Activated CD4-positive, alpha-beta T cell treated with anti-CD3 and anti-CD28 coated beads, Interleukin-10, Interleukin-2, amounts not matched to agents 100 ng/mL and 50 ng/mL, durations not matched to agents 16 hours and 8 hours (primary cell): ENCODE data around the gene RTN4RL1.

ENCODE experiments used
- DNase-seq: peaks from one replicate; pipeline ENCODE4 v3.0.0-alpha.2; 2020

The RTN4RL1 gene

DNA sequence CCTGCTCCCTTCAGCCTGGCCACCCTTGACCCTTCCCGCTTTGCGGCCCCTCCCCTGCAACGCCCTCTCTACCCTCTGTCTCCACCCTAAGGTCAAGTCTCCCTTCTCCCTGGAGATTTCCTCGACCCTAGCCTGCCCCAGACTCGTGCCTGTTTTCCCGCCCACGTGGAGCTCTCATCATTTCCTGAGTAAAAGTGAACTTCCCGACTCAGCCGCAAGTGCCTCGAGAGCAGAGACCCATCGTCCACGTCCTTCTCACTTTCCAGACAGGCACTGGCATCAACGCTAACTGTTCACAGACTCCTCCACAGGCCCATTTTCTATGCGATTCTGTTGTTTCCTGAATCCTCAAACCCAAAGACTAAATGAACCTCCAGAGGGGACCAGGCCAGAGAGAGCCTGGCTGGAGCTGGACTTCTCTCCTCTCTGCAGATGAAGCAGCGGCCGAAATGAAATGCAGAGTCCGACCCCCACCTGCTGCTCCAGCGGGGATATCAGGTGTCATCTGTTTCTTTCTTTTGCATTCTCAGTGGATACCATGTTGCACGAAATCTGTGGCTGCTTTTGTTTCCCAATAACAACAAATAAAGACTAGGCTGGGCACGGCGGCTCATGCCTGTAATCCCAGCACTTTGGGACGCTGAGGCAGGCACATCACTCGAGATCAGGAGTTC is 52.5 kb downstream of the RTN4RL1 start:
- DNase-seq: no peak

DNA sequence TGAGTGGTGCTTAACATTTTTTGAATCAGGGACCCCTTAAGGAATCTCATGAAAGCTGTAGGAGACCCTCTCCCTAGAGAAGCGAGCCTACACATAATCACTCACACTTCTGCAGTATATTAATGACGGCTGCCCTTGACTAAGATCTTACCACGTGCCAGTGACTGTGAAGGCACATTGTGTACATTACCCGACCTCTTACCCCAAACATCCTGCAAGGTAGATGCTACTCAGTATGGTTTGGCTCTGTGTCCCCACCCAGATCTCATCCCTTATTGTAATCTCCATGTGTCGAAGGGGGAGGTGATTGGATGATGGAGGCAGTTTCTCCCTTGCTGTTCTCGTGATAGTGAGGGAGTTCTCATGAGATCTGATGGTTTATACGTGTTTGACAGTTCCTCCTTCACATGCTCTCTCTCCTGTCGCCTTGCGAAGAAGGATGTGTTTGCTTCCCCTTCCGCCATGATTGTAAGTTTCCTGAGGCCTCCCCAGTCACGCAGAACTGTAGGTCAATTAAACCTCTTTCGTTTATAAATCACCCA is 54.2 kb downstream of the RTN4RL1 start:
- DNase-seq: no peak

DNA sequence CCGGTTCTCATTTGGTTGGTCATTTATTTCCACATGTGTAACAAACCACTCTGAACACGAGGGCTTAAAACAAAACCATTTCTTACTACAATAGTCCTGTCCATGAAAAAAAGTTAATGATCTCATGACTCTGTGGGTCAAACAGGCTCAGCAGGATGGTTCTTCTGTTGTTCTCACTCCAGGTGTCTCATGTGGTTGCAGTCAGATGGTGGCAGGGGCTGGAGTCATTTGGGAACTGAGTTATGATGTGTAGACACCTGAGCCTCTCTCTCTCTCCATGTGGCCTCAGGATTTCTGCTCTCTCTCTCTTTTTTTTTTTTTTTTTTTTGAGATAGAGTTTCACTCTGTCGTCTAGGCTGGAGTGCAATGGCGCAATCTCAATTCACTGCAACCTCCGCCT is 55.4 kb downstream of the RTN4RL1 start:
- DNase-seq: no peak

DNA sequence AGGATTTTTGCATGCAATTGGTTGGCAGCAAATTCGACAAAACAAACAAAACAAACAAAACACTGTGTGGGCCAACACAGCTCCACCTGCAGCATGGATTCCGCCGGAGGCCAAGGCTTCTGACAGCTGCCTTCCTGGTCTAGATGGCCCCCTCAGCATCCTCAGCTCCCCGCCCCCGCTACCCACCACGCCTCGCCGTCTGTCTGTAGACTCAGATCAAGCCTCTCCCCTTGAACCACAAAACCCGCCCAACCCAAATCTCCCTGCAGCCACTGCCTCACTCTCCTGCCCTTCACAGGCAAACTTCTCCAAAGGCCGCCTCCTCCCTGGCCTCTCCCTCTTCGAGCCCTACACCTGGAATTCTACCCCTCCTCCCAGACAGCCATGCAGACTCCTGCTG is 57.9 kb downstream of the RTN4RL1 start:
- no peak for DNase-seq

DNA sequence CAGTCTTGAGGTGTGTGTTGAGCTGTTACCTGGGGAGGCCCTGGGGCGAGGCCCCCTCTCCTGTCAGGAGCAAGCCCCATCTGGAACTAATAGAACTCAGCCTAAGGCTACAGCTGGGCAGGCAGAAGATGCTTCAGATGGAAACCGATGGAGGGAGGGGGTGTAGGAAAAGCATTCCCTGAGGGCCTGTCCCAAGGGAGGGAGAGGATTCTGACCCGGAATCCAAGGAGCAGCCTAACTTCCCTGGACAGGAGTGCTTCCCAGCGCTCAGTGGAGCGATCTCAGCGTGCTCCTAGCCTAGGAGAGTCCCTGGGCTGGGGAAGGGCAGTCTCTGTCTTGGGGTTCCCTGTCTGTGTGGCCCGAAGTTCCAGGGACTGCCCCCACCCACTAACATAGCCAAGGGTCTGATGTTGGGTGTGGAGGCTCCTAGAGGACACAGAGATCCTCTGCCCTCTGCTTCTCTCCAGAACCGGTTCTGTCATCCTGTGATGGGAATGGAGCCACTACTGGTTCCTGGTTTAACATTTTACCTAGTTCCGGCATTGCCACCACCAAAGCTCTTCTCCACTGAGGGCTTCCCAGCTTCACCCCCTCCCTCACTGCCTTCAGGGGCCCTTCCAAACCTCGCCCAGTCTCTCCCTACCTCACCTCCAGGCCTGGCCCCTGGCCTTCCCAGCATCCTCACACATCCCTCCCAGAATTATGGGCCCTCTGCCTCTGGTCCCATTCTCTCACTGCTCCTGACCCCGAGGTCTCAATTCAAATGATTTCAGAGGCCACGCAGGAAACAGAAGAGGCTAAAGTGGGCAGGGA is 58.7 kb downstream of the RTN4RL1 start:
- no peak for DNase-seq

DNA sequence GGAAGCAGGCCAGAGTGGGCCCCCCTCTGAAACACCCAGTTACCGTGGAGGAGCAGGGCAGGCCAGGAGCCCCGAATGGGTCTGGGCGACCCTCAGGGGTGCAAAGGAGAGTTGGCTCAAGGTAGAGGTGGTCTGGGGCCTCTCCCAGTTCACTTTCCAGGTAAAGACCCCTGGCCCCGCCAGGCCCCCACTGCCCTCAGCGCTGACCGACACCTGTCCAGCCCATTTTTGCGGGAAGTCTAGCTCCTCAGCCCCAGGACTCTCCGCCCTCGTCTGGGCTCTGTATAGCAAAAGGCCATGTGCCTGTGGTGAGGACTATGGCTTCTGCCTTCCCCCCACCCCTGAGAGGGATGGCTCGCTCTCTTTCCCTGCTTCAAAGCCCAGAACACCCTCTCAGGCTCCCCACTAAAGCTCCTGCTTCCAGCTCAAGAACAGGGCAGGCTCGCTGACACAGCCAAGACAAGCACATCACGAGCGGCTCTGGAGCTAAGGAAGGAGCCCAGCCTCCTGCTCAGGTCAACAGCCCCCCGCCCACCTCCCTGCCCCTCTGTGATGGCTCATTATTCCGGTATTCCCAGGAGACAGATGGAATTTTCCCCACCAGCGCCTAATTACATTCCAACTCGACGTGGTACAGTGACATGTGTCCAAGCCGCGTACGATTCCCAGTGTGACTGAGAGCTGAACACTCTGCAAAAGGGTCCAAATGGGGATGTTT is 59.4 kb downstream of the RTN4RL1 start:
- DNase-seq: no peak

DNA sequence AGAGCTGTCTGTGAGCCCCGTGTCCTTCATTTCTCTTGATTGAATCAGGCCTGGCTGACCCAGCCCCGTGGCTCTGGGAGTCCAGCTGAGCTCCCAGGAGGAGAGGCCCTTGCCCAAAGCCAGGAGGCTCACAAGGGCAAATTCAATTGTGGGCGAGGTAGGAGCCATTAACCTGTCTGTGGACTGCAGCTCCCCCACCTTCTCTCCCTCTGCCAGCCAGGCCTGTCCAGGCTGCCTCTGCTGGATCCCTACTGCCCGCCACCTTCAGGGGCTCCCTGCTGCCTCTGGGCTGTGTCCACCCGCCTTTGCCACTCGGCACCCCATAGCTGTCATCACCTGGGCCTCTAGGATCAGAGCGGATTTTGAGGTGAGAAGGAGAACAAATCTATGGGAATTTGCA is 61.9 kb downstream of the RTN4RL1 start:
- no peak for DNase-seq

DNA sequence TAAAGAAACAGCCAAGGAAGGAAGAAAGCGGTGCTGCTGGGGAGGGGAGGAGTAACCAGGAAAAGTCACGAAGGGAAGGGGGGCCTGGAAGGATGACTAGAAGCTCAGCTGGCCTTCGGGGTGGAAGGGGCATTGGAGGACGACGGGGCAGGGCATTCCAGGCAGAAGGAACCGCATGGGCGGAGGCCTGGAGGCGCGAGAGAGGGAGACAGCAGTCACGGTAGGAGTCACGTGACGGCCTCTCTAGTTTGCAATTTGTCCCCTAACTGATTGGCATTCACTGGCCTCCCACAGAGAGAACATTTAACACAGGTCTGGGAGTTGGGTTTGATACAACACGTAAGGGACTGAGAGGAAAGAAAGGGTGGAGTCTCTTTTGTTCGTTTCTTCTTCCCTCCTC is 63.9 kb downstream of the RTN4RL1 start:
- DNase-seq: no peak

DNA sequence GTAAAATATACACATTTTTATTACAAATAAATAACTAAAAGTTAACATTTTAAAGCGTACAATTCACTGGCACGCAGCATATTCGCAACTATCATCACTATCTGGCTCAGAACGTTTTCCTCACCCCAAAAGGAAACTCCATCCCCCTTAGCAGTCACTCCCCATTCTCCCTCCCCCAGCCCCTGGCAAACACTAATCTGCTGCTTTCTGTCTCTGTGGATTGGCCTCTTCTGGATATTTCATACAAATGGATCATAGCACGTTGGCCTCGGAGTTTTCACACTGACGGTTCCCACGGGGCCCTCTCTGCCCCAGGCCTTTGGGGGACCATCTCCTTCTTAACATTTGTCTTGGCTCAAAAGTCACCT is 64.6 kb downstream of the RTN4RL1 start:
- no peak for DNase-seq

DNA sequence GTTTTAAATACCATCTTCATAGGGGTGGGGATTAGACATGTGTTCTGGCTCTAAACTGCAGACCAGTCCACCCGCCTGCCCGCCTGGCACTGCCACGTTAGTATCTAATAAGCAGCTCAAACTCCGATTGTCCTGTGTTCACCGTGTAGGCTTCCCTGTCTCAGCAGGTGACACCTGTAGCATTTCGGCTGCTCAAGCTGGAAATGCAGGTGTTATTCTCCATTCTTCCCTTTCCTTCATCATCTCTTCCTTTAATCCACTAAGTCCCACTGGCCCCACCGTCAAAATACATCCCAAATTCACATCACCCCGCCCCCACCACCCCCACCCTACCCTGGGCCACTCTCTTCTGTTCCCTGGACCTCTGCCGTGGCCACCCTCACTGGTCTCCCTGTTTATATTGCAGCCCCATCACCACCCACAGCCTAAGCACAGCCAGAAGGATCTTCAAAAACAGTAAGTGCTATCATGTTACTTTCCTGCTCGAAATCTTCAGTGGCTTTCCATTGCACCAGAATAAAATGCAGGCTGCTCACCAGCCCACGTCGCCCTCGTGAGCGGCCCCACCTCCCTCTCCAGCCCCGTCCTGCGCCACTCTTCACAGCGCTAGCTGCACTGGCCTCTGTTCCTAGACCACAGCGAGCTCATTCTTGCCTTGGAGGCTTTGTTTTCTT is 65.1 kb downstream of the RTN4RL1 start:
- DNase-seq: no peak

DNA sequence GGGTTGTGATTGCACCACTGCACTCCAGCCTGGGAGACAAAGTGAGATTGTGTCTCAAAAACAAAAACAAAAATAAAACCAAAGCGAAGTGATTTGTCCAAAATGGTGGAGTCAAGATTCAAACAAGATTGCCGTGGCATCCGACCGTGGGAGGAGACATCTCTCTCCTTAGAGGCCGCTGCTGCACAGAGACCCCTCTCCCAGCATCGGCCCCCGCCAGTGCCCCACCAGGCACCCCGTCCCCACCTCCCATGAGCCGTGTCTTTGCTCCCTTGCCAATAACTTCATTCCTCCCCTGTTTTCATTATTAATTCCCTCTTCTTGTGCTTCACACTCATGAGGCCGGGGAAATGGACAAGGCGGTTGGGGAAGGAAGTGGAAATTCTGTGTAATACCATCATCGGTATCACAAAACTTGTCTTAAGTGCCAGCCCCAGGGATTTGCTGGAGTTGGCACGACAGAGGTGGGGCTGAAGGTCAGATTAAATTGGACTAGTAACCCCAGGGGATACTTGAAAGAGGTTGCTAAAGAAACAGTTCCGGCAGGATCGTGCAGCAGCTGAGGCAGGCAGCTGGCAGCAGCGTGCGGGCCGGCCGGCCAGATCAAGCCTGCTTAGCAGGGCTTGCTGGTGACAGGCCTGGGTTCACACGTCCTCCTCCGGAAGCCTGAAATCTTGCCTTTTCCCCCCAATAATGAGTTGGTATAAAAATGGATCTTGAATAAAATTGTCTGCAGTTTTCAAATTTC is 66.8 kb downstream of the RTN4RL1 start:
- DNase-seq: no peak

DNA sequence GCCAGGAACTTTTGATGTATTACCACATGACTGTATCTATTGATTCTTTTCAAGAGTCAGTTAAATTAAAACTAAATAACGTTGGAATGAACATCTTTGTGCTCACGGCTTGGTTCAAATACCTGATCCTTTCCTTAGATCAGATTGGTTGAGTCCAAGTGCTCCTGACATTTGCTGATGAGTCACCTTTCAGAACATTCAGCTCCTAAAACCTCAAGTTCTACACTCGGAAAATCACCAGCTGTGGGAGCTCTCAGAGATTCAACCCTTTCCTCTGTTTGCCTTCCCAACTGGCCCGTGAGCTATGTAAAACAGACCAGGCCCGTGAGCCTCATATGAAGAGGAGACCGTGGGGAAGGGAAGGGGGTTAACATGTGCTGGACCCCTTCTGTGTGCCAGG is 68.1 kb downstream of the RTN4RL1 start:
- no peak for DNase-seq

DNA sequence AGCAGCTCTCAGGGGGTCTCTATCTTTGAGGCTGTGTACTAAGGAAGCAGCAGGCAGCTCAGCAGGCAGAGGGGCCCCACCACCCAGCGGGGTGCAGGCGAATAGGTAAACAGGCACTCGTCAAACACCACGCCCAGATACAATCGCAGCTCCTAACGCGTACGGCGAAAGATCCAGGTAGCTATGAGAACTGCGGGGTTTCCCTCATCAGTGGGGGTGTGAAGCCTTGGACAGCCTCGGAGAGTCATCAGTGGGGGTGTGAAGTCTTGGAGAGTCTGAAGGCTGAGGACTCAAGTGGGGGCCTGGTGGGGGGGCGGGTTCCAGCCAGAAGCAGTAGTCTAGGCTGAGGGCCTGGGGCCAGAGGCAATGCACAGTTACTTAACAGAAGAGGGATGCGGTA is 69.0 kb downstream of the RTN4RL1 start:
- no peak for DNase-seq

DNA sequence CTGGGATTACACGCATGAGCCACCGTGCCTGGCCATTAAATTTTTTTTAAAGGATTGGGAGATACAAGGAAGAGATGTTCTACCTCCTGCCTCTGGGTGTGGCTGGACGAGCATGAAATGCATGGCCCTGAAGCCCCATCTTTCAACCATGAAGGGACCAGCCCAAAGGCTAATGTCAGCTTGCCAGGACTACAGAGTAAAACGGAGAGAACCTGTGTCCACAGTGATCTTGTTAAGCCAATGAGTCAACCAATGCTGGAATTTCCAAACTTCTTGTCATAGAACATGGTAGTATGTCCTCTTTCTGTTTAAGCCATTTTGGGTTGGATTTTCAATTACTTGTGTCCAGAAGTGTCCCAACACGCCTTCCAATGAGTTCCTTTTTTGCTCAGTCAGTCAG is 71.3 kb downstream of the RTN4RL1 start:
- no peak for DNase-seq

DNA sequence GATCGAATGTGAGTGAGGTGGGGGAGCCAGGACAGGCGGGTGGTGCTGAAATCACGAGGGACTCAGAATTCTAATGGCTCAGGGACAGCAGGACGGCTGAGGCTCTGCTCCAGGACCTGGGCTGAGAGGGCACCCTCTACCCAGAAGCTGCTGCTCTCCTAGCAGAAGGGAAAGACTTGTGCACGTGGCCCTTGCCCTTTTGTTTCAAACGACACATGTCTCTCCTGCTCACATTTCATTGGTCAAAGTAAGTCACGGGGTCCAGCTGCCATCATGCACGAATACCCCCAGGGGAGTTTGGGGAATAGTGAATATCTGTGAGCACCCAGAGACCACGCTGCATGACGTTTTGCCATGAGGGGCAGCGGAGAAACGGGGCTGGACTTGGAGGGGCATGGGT is 73.2 kb downstream of the RTN4RL1 start:
- no peak for DNase-seq

DNA sequence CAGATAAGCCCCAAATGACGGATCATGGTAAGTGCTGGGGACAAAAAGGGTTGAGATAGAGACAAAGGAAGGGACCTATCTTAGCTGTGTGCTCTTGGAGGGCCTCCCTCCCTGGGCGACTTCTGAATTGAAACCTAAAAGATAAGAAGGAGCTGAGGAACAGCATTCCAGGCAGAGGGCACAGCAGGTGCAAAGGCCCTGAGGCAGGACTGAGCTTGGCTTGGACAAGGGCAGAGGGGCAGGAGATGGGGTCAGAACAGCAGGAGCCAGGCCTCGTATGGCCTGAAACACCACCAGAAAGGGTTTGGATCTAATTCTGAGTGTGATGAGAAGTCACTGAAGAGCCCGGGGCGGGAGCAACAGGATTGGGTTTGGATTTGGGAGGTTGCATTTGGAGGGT is 75.4 kb downstream of the RTN4RL1 start:
- no peak for DNase-seq

DNA sequence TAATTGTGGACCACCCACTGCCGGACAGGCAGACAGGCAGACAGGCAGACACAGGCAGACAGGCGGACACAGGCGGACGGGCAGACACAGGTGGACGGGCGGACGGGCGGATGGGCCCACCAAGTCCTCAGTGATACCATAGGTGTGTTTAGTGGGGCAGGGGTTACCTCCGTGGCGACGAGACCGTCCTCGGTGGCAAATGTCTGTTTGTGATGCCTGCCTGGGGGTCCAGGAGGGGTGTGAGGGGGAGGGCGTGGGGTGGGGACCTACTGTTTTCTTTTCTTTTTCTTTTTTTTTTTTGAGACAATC is 76.7 kb downstream of the RTN4RL1 start:
- no peak for DNase-seq

DNA sequence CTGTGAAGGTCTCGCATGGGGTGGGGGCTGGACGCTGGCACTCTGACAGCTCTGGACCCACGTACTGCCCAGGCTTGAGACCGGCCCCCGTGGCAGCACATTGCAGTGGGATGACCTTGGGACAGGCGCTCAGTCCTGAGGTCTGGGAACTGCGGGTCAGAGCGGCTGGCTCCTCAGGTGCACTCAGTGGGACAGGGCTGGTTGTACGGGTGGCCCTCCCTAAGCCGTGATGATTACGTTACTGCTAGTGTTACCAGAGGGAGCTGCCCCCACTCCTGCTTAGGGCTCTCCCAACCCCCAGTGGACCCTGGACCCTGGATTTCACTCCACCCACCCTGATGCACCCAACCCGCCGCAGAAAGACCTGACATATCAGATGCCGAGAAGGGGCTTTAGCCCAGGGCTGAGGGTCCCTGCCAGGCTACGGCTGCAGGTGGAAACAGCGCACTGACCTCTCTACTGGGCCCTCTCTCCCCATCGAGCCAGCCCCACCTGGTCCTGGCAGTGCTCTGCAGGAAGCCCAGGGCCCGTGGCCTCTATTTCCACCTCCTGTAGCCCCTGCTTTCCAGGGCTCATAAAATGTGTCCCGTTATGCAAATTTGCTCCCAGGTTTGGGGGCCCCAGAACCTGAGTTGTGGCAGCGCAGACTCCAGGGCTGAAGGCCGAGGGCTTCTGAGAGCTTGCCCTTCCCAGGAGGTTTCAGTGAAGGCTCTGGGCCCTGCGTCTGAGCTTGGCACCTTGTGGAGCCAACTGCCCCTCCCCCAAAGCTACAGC is 77.2 kb downstream of the RTN4RL1 start:
- DNase-seq: no peak

DNA sequence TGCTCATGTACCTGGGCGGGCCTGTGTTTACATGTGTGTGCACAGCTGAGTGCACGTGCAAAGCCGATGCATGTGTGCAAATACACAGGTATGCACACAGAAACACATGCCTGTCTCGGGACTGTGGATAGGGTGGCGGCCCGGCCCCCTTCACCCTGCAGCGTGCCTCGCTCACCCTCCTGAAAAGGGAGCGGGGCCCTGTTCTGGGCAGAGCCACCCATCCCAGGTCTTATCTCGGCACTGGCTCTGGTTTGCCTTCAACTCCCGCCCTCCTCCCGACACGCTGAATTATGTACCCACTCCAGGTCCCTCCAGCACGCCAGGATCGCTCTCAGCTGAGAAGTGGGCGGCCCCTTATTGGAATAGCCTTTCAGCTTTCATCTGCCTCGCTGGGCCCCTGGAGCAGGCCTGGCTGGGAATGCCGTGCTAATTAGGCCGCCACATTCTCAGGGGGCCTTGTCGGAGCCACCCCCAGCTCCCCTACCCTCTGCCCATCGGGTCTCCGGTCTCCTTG is 77.8 kb downstream of the RTN4RL1 start:
- no peak for DNase-seq

DNA sequence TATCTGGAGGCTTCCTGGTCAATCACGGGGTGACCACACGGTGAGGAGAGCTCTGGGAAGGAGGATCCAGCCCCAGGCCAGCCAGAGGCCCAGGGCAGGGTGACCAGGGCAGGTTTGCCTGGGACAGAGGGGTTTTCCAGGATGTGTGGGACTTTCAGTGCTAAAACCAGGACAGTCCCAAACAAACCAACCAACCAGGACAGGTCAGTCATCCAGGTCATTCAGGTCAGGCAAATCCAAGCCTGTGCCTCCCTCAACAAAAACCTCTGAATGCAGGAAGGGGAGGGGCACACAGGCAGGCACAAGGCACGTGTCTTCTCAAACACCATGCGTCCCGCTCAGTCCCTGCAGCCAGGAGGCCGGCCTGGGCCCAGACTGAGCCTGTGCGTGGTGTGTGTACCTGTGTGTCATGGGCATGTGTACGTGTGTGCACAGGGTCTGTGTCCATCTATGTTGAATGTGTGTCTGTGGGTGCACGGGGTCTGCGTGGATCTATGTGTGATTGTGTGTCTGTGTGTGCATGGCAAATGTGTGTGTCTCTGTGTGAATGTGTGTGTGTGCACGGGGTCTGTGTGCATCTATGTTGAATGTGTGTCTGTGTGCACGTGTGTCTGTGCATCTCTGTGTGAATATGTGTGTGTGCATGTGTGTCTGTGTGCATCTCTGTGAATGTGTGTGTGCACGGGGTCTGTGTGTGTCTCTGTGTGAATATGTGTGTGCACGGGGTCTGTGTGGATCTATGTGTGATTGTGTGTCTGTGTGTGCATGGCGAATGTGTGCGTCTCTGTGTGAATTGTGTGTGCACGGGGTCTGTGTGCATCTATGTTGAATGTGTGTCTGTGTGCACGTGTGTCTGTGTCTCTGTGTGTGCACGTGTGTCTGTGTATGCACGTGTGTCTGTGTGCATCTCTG is 78.9 kb downstream of the RTN4RL1 start:
- DNase-seq: no peak

DNA sequence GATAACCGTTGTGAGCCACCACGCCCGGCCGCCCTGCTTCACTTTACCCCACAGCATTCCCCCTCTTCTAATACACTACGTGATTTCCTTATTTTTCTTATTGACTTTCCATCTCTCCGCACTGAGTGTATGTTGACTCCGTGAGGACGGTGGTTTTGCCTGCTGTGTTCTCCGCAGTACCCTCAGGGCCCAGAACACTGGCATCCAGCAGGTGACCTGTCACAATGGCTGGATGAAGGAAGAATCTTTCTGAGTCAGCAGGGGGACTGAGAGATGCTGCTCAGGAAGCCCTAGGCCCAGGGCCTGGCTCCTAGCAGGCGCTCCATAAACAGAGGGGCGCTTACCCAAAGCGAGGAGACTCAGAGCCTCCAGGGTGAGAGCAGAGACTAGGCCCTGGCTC is 79.5 kb downstream of the RTN4RL1 start:
- no peak for DNase-seq
